Activated T-helper 9 cell treated with anti-CD3 and anti-CD28 coated beads, Interleukin-2, amount 50 U/mL, for 16 hours (primary cell): ENCODE results near the gene BACH1.

Source experiments
- DNase-seq: peaks from one replicate; pipeline ENCODE4 v3.0.0-alpha.2; 2020; ENCODE audit warnings: low read depth

The BACH1 gene

GRCh38 chr21:29382030-29382654 lies 83.4 kb downstream of the BACH1 start:
- DNase-seq = no peak

GRCh38 chr21:29384683-29385359 lies 86.1 kb downstream of the BACH1 start:
- no peak for DNase-seq

- DNase-seq = no peak
Measured at GRCh38 chr21:29385934-29386520, 87.3 kb downstream of the BACH1 start.

- DNase-seq = no peak
Measured at GRCh38 chr21:29386803-29387202, 88.1 kb downstream of the BACH1 start.

DNA sequence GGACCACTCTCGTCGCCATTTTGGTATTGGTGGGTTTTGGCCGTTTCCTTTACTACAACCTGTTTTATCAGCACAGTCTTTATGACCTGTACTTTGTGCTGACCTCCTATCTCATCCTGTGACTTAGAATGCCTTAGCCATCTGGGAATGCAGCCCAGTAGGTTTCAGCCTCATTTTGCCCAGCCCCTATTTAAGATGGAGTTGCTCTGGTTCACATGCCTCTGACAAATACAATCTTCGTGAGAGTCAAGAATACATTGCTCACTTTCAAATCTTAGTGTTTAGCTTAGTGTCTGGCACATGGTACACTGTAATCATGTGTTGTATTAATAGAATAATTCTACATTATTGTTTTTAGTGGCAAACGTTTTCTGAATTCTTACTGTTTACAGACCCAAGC lies 88.9 kb downstream of the BACH1 start:
- DNase-seq = no peak

DNA sequence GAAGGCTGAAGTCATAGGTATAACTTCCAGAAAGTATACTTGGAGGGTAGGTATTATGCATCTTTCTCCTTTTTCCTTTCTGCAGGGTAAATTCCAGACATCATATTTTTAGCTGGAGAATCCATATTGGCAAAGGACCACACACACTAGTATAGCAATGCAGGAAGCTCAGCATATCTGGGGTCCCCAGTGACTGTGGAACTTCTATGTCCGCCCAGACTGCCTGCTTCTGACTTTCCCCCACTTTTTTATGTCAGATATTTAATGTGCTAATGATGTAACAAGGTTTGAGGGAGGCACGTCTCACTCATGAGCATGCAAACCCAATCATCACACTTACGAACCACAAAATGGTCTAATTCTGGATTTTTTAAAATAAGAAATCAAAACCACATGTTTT lies 90.4 kb downstream of the BACH1 start:
- DNase-seq = no peak

DNA sequence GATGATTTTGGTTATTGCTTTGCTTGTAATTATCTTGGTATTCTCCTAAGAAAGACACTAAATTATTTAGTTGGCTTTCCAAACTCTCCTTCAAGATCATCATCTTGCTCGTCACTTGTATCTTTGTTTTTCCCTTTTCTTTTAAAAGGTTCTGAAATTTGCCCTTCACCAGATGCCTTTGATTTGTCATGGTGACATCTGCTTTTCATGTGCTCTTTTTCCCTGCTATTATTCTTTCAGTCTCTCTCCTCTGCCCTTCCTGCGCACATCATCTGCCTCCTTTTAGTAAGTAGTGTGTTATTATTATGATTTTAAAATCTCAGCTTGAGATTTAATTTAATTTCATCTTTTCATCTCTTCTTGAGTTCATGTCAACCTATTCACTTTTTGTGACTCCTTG lies 92.1 kb downstream of the BACH1 start:
- DNase-seq = no peak

GRCh38 chr21:29394051-29394450 lies 95.3 kb downstream of the BACH1 start:
- DNase-seq = no peak
